Heart left ventricle (tissue), 16 donors: ENCODE measurements around the gene TAF4B. TPM values are rescaled to one million over a fixed set of nuclear protein-coding genes. Genes with fewer than 3 reads are reported as not detected.

Experiments used
- ATAC-seq, 4 donors: fragments of 200-7000 bp; cut with Tn5 transposase; one replicate each; pipeline ENCODE4 v1.9.1; 2020 to 2022; ENCODE audit warnings: moderate library complexity in 4 of 4, mild to moderate bottlenecking in 3 of 4, moderate number of reproducible peaks in 1 of 4
- DNase-seq, 5 donors: peaks; one replicate each; pipeline ENCODE4 v3.0.0-alpha.2; 2020
- H3K27ac ChIP-seq, 12 donors: fragments of 200-600 bp; sonication (generic) in 4 of 12; one replicate each; pipeline versions ENCODE4 v1.5.0 to v1.8.0; 2016 to 2022; ENCODE audit warnings: mild to moderate bottlenecking in 2 of 12
- H3K27me3 ChIP-seq, 9 donors: fragments of 200-600 bp; sonication (generic) in 2 of 9; one replicate each; pipeline versions ENCODE4 v1.5.1 to v1.8.0; 2016 to 2022; ENCODE audit warnings: mild to moderate bottlenecking in 3 of 9
- H3K36me3 ChIP-seq, 9 donors: fragments of 200-600 bp; sonication (generic) in 2 of 9; one replicate each; pipeline versions ENCODE4 v1.5.0 to v1.8.0; 2018 to 2022; ENCODE audit warnings: mild to moderate bottlenecking in 2 of 9
- H3K4me1 ChIP-seq, 12 donors: fragments of 200-600 bp; sonication (generic) in 4 of 12; one replicate each; pipeline versions ENCODE4 v1.5.0 to v1.8.0; 2016 to 2022; ENCODE audit warnings: mild to moderate bottlenecking in 3 of 12
- H3K4me3 ChIP-seq, 12 donors: fragments of 200-600 bp; sonication (generic) in 4 of 12; one replicate each; pipeline versions ENCODE4 v1.5.0 to v1.8.0; 2017 to 2022; ENCODE audit warnings: mild to moderate bottlenecking in 9 of 12, moderate library complexity in 4 of 12
- H3K9me3 ChIP-seq, 12 donors: fragments of 200-600 bp; sonication (generic) in 4 of 12; one replicate each; pipeline versions ENCODE4 v1.5.0 to v1.8.0; 2016 to 2022; ENCODE audit warnings: mild to moderate bottlenecking in 1 of 12
- CTCF ChIP-seq, 12 donors: fragments of 200-600 bp; sonication (generic) in 4 of 12; IDR thresholded peaks; one replicate each; pipeline versions ENCODE4 v1.5.0 to v1.8.0; 2018 to 2022; ENCODE audit warnings: antibody characterized with exemption in 12 of 12, mild to moderate bottlenecking in 5 of 12
- POLR2A ChIP-seq, 2 donors: fragments of 450-650 bp; IDR thresholded peaks; one replicate each; pipeline ENCODE4 v1.6.1; 2017; ENCODE audit warnings: antibody characterized with exemption in 2 of 2, mild to moderate bottlenecking in 2 of 2, moderate library complexity in 2 of 2
- WGBS, 4 donors: extraction: QIAGEN DNeasy Blood & Tissue Kit in 2 of 4; methylation state at CpG; one replicate each; pipeline versions ENCODE4 v1.1.5 to v1.1.7; 2013 to 2018; 5-methylcytosine and 5-hydroxymethylcytosine counted together
- intact Hi-C, 10 donors: fragments of 100-400 bp; cut with DNase I; formaldehyde crosslinking; loops; one replicate each; pipeline versions ENCODE4 v1.11.1 to v1.14.2; 2022
- polyA plus RNA-seq, 2 donors: library from polyadenylated mRNA; stranded (reverse); fragments of 200-250 nt; gene quantifications; one replicate each; pipeline ENCODE4 v1.2.3, GENCODE V29; 2013
- total RNA-seq, 9 donors: library from RNA; depleted of rRNA in 2 of 9; stranded (reverse); fragments of >200 nt in 2 of 9; fragmentation: NEBNext Ultra II Directional in 3 of 9; extraction: Animal tissue kit (Norgen Biotek cat#: 25700) in 3 of 9; gene quantifications; one replicate each; pipeline versions ENCODE4 v1.1.0 to v1.2.4, GENCODE V29; 2016 to 2023
- donor health status: ischemic (EF 13 %, LVEDD 7.1; RV severe dilation, severe dysfunction).
- donor health status: healthy with polysubstance abuse.
- donor health status: DM: no; HTN: yes; CAD: no.
- donor health status: DM: no; HTN: no; CAD: no.
- donor health status: ischemic (EF 25% LVEDD 6.9; RV normal size, moderate dysfunction).
- donor health status: ischemic (EF 25% LVEDD 5.7; RV mildly dilated, moderate dysfunction).
- donor health status: healthy.
- donor health status: DM: yes; HTN: yes; CAD: no.
- donor health status: ischemic (EF 35%, LVEDD 5.7; RV mildly dilated, moderate dysfunction).
- donor health status: nonischemic (EF 11% LVEDD 7.7; RV severe dilation, severe dysfunction).
- donor health status: DM: yes; HTN: yes; CAD: no.
- donor health status: PGD.
- donor health status: ischemic (EF 29% LVEDD 5.4; RV normal size, mild dysfunction).
- donor health status: nonischemic (EF 23%, LVEDD 6.1; RV moderate dilation, normal function).

Gene TAF4B
- total and polyA plus RNA-seq, 11 donors, result 0.38 to 3.6 (median 1.6) TPM

- H3K27ac ChIP-seq, result peak overlapping the region in 5 of 12 donors; percentile 12 to 35 (median 30)
- ATAC-seq (no peak), DNase-seq (no peak)
- WGBS, 4 donors, result 54 to 74% (median 59%) methylated on average over 4 of the region's 4 CpGs
- intact Hi-C loops, result no loop called here
- no peaks in the 10 kb centered on the region for H3K27me3 ChIP-seq
- H3K36me3 ChIP-seq, result no peaks in the 10 kb centered on the region
- no peak overlapping the region for H3K4me3 ChIP-seq
- no peaks in the 10 kb centered on the region for H3K9me3 ChIP-seq
- TF ChIP-seq CTCF (IDR thresholded peaks at IDR 0.05) (no peak), POLR2A (IDR thresholded peaks at IDR 0.05) (no peak)
- H3K4me1 ChIP-seq, result peaks cover 0 to 17% (median 0%) of the 10 kb centered on the region in 12 donors
Measured at GRCh38 chr18:26335571-26336487, 109.6 kb downstream of the TAF4B start.

- DNase-seq (no peak), ATAC-seq (no peak)
- Histone ChIP-seq H3K27me3 (no peaks in the 10 kb centered on the region), H3K27ac (peak overlapping the region in 1 of 12 donors; percentile 32), H3K9me3 (no peaks in the 10 kb centered on the region), H3K4me3 (no peak overlapping the region), H3K4me1 (peaks cover 0 to 17% (median 0%) of the 10 kb centered on the region in 12 donors), H3K36me3 (no peaks in the 10 kb centered on the region)
- TF ChIP-seq POLR2A (IDR thresholded peaks at IDR 0.05) (no peak), CTCF (IDR thresholded peaks at IDR 0.05) (no peak)
- WGBS, 4 donors, result 68 to 79% (median 75%) methylated on average over 1 of the region's 1 CpG
- intact Hi-C loops, result no loop called here
Measured at GRCh38 chr18:26336572-26336971, 110.3 kb downstream of the TAF4B start.

- Histone ChIP-seq H3K9me3 (peaks cover 0 to 22% (median 14%) of the 10 kb centered on the region in 12 donors), H3K4me1 (no peaks in the 10 kb centered on the region), H3K36me3 (no peaks in the 10 kb centered on the region), H3K27ac (no peak overlapping the region), H3K27me3 (no peaks in the 10 kb centered on the region), H3K4me3 (no peak overlapping the region)
- ATAC-seq (no peak), DNase-seq (no peak)
- intact Hi-C loops, result no loop called here
- TF ChIP-seq CTCF (IDR thresholded peaks at IDR 0.05), result no peak
- TF ChIP-seq POLR2A (IDR thresholded peaks at IDR 0.05), result no peak
Measured at GRCh38 chr18:26342646-26343045, 116.4 kb downstream of the TAF4B start.

- no peak for ATAC-seq
- no peak for TF ChIP-seq POLR2A (IDR thresholded peaks at IDR 0.05)
- TF ChIP-seq CTCF (IDR thresholded peaks at IDR 0.05), result no peak
- H3K4me3 ChIP-seq, result no peak overlapping the region
- intact Hi-C loops, result no loop called here
- H3K27me3 ChIP-seq, result no peaks in the 10 kb centered on the region
- peaks cover 0 to 25% (median 11%) of the 10 kb centered on the region in 12 donors for H3K9me3 ChIP-seq
- no peak overlapping the region for H3K27ac ChIP-seq
- H3K36me3 ChIP-seq, result no peaks in the 10 kb centered on the region
- no peaks in the 10 kb centered on the region for H3K4me1 ChIP-seq
- no peak for DNase-seq
Measured at GRCh38 chr18:26350961-26351360, 124.7 kb downstream of the TAF4B start.
